H9 (cell line): ENCODE measurements around the gene KCNN3. TPM values are rescaled to one million over a fixed set of nuclear protein-coding genes. Genes with fewer than 3 reads are reported as not detected.

ENCODE experiments used
- DNase-seq: peaks from one replicate; pipeline ENCODE4 v3.0.0-alpha.2; 2017
- H2AFZ ChIP-seq: one replicate; pipeline ENCODE4 v1.6.1; 2013; ENCODE audit warnings: mild to moderate bottlenecking, low read length, control low read depth, moderate library complexity
- H2AK5ac ChIP-seq: 2 replicates; pipeline ENCODE4 v1.6.1; 2013; ENCODE audit warnings: low read length, control low read depth, mixed read lengths; ENCODE audit not compliant: insufficient read length
- H2BK120ac ChIP-seq: one replicate; pipeline ENCODE4 v1.6.1; 2013; ENCODE audit warnings: low read depth, mild to moderate bottlenecking, low read length, control low read depth, inconsistent platforms; ENCODE audit not compliant: poor library complexity, severe bottlenecking
- H2BK12ac ChIP-seq: 2 replicates; pipeline ENCODE4 v1.6.1; 2013; ENCODE audit warnings: low read length, control low read depth, mixed read lengths, low read depth; ENCODE audit not compliant: insufficient read length
- H2BK15ac ChIP-seq: 2 replicates; pipeline ENCODE4 v1.6.1; 2013; ENCODE audit warnings: low read depth, low read length, control low read depth
- H2BK20ac ChIP-seq: one replicate; pipeline ENCODE4 v1.6.1; 2013; ENCODE audit warnings: low read depth, mild to moderate bottlenecking, low read length, control low read depth, inconsistent platforms; ENCODE audit not compliant: poor library complexity, severe bottlenecking
- H2BK5ac ChIP-seq: 2 replicates; pipeline ENCODE4 v1.6.1; 2013; ENCODE audit warnings: low read length, control low read depth, mixed read lengths; ENCODE audit not compliant: insufficient read length
- H3K14ac ChIP-seq: 2 replicates; pipeline ENCODE4 v1.6.1; 2013; ENCODE audit warnings: low read length, control low read depth; ENCODE audit not compliant: insufficient read depth
- H3K18ac ChIP-seq: 2 replicates; pipeline ENCODE4 v1.6.1; 2013; ENCODE audit warnings: low read depth, mild to moderate bottlenecking, mixed read lengths, low read length, control low read depth; ENCODE audit not compliant: insufficient read length
- H3K23ac ChIP-seq: 2 replicates; pipeline ENCODE4 v1.6.1; 2013; ENCODE audit warnings: low read length, control low read depth, mixed read lengths, low read depth; ENCODE audit not compliant: insufficient read length
- H3K23me2 ChIP-seq: 2 replicates; pipeline ENCODE4 v1.6.1; 2013; ENCODE audit warnings: low read depth, mild to moderate bottlenecking, mixed read lengths, low read length, control low read depth; ENCODE audit not compliant: insufficient read length, poor library complexity, severe bottlenecking
- H3K27ac ChIP-seq: 2 replicates; pipeline ENCODE4 v1.5.1; 2013; ENCODE audit warnings: low read length, control low read depth, mixed read lengths, low read depth; ENCODE audit not compliant: insufficient read length
- H3K27me3 ChIP-seq: 2 replicates; pipeline ENCODE4 v1.6.1; 2013; ENCODE audit warnings: low read length, control low read depth, inconsistent platforms; ENCODE audit not compliant: insufficient read depth
- H3K4ac ChIP-seq: 2 replicates; pipeline ENCODE4 v1.6.1; 2013; ENCODE audit warnings: low read depth, mild to moderate bottlenecking, control low read depth, inconsistent platforms, low read length, moderate library complexity
- H3K4me1 ChIP-seq: 2 replicates; pipeline ENCODE4 v1.6.1; 2013; ENCODE audit warnings: low read length, control low read depth, inconsistent platforms; ENCODE audit not compliant: insufficient read depth
- H3K4me2 ChIP-seq: 2 replicates; pipeline ENCODE4 v1.6.1; 2013; ENCODE audit warnings: low read length, control low read depth, mixed read lengths; ENCODE audit not compliant: insufficient read length, insufficient read depth
- H3K56ac ChIP-seq: 2 replicates; pipeline ENCODE4 v1.6.1; 2013; ENCODE audit warnings: low read depth, mild to moderate bottlenecking, mixed read lengths, low read length, control low read depth; ENCODE audit not compliant: insufficient read length
- H3K79me1 ChIP-seq: 2 replicates; pipeline ENCODE4 v1.6.1; 2013; ENCODE audit warnings: low read depth, mild to moderate bottlenecking, moderate library complexity, low read length, control low read depth, inconsistent platforms; ENCODE audit not compliant: insufficient read depth, poor library complexity, severe bottlenecking
- H3K79me2 ChIP-seq: 2 replicates; pipeline ENCODE4 v1.6.1; 2013; ENCODE audit warnings: low read length, control low read depth, inconsistent platforms; ENCODE audit not compliant: insufficient read depth
- H3K9ac ChIP-seq: 2 replicates; pipeline ENCODE4 v1.6.1; 2013; ENCODE audit warnings: low read length, control low read depth, mixed read lengths; ENCODE audit not compliant: insufficient read length; ENCODE audit errors: extremely low read depth
- H3K9me3 ChIP-seq: one replicate; pipeline ENCODE4 v1.6.1; 2013; ENCODE audit warnings: low read depth, low read length, inconsistent platforms; ENCODE audit not compliant: control insufficient read depth
- H3T11ph ChIP-seq: one replicate; pipeline ENCODE4 v1.6.1; 2013; ENCODE audit warnings: mild to moderate bottlenecking, low read length, control low read depth, inconsistent platforms
- H4K20me1 ChIP-seq: one replicate; pipeline ENCODE4 v1.6.1; 2013; ENCODE audit not compliant: control insufficient read depth, insufficient read length, insufficient read depth
- H4K5ac ChIP-seq: 2 replicates; pipeline ENCODE4 v1.6.1; 2013; ENCODE audit warnings: low read depth, mild to moderate bottlenecking, mixed read lengths, low read length, control low read depth; ENCODE audit not compliant: insufficient read length
- H4K8ac ChIP-seq: replicated peaks from 2 replicates; pipeline ENCODE4 v1.6.1; 2013; ENCODE audit warnings: low read length, control low read depth, mixed read lengths, low read depth; ENCODE audit not compliant: insufficient read length
- H4K91ac ChIP-seq: 2 replicates; pipeline ENCODE4 v1.6.1; 2013; ENCODE audit warnings: low read depth, mild to moderate bottlenecking, moderate library complexity, mixed read lengths, low read length, control low read depth; ENCODE audit not compliant: insufficient read length
- H3K27ac Mint-ChIP-seq, 3 experiments: 2 replicates in 2 of 3; 3 replicates in 1 of 3; pipeline ENCODE4 v1.8.0; 2020 to 2021; ENCODE audit warnings: mixed read lengths in 3 of 3, mild to moderate bottlenecking in 1 of 3, moderate library complexity in 1 of 3
- H3K27me3 Mint-ChIP-seq: 2 replicates; pipeline ENCODE4 v1.8.0; 2021; ENCODE audit warnings: low read depth, mild to moderate bottlenecking, moderate library complexity, mixed read lengths
- H3K36me3 Mint-ChIP-seq, 3 experiments: 2 replicates in 2 of 3; 3 replicates in 1 of 3; pipeline ENCODE4 v1.8.0; 2020 to 2021; ENCODE audit warnings: low read depth in 3 of 3, mixed read lengths in 3 of 3; ENCODE audit not compliant: insufficient read depth in 1 of 3
- H3K4me1 Mint-ChIP-seq, 2 experiments: 2 replicates each; pipeline ENCODE4 v1.8.0; 2020; ENCODE audit warnings: mixed read lengths in 2 of 2
- H3K4me3 Mint-ChIP-seq, 2 experiments: 2 replicates in 1 of 2; 3 replicates in 1 of 2; pipeline ENCODE4 v1.8.0; 2020 to 2021; ENCODE audit warnings: mild to moderate bottlenecking in 2 of 2, mixed read lengths in 2 of 2, moderate library complexity in 1 of 2
- H3K9me3 Mint-ChIP-seq, 2 experiments: 2 replicates in 1 of 2; 3 replicates in 1 of 2; pipeline ENCODE4 v1.8.0; 2020; ENCODE audit warnings: mild to moderate bottlenecking in 2 of 2, mixed read lengths in 2 of 2, moderate library complexity in 1 of 2
- CTCF ChIP-seq: fragments of 200-600 bp; sonication (generic); conservative IDR thresholded peaks from 3 replicates; pipeline ENCODE4 v1.8.0; 2021; ENCODE audit warnings: antibody characterized with exemption, mild to moderate bottlenecking
- WGBS: extraction: QIAGEN DNeasy Blood & Tissue Kit; methylation state at CpG from one replicate; pipeline ENCODE4 v1.1.7; 2013; ENCODE audit warnings: missing lambda C conversion rate, low lambda C conversion rate, mixed read lengths; ENCODE audit not compliant: insufficient read length; ENCODE audit errors: extremely low coverage; 5-methylcytosine and 5-hydroxymethylcytosine counted together
- total RNA-seq: library from RNA; stranded (reverse); gene quantifications from 2 replicates; pipeline ENCODE4 v1.2.1, GENCODE V29; 2021

The KCNN3 gene
- total RNA-seq, 1 experiment from 2014 or later = 0.83 TPM

- H3K36me3 Mint-ChIP-seq = no peaks in the 10 kb centered on the region
- no peak overlapping the region for H3K4me3 Mint-ChIP-seq
- Histone ChIP-seq H2AFZ (no peak overlapping the region), H3K9me3 (no peaks in the 10 kb centered on the region), H2BK15ac (no peak overlapping the region), H3K14ac (no peak overlapping the region), H3K23ac (no peak overlapping the region), H2BK5ac (no peak overlapping the region), H3K9ac (no peak overlapping the region), H3K79me1 (no peaks in the 10 kb centered on the region), H3K4ac (no peak overlapping the region), H2AK5ac (no peak overlapping the region), H2BK20ac (no peak overlapping the region), H2BK12ac (no peak overlapping the region), H3T11ph (no peak overlapping the region), H3K23me2 (no peaks in the 10 kb centered on the region), H3K4me1 (no peaks in the 10 kb centered on the region), H4K5ac (no peak overlapping the region), H2BK120ac (no peak overlapping the region), H4K91ac (no peak overlapping the region), H3K18ac (no peak overlapping the region), H3K79me2 (no peaks in the 10 kb centered on the region), H4K8ac (no peak overlapping the region), H3K4me2 (no peak overlapping the region), H3K56ac (no peak overlapping the region), H4K20me1 (no peaks in the 10 kb centered on the region), H3K27me3 (no peaks in the 10 kb centered on the region), H3K27ac (no peak overlapping the region)
- no CpG with 5 or more reads among the region's 3 CpGs for WGBS
- no peak for DNase-seq
- H3K27me3 Mint-ChIP-seq = no peaks in the 10 kb centered on the region; the same call in 1 of the 2 replicates
- TF ChIP-seq CTCF = no peak
- H3K27ac Mint-ChIP-seq = no peak overlapping the region
- no peaks in the 10 kb centered on the region for H3K4me1 Mint-ChIP-seq
- H3K9me3 Mint-ChIP-seq = no peaks in the 10 kb centered on the region
Observed at GRCh38 chr1:154689083-154689482, 181.0 kb downstream of the KCNN3 start.
